Erythroblast (primary cell): ENCODE results near the gene SIDT2.

Experiments used
- GATA1 ChIP-seq: IDR thresholded peaks from 2 replicates; pipeline ENCODE4 v1.6.1; 2011; ENCODE audit warnings: low read depth, mild to moderate bottlenecking, control low read depth, low read length, moderate library complexity
- POLR2A ChIP-seq: IDR thresholded peaks from 2 replicates; pipeline ENCODE4 v1.6.1; 2011; ENCODE audit warnings: mild to moderate bottlenecking, low read length

DNA sequence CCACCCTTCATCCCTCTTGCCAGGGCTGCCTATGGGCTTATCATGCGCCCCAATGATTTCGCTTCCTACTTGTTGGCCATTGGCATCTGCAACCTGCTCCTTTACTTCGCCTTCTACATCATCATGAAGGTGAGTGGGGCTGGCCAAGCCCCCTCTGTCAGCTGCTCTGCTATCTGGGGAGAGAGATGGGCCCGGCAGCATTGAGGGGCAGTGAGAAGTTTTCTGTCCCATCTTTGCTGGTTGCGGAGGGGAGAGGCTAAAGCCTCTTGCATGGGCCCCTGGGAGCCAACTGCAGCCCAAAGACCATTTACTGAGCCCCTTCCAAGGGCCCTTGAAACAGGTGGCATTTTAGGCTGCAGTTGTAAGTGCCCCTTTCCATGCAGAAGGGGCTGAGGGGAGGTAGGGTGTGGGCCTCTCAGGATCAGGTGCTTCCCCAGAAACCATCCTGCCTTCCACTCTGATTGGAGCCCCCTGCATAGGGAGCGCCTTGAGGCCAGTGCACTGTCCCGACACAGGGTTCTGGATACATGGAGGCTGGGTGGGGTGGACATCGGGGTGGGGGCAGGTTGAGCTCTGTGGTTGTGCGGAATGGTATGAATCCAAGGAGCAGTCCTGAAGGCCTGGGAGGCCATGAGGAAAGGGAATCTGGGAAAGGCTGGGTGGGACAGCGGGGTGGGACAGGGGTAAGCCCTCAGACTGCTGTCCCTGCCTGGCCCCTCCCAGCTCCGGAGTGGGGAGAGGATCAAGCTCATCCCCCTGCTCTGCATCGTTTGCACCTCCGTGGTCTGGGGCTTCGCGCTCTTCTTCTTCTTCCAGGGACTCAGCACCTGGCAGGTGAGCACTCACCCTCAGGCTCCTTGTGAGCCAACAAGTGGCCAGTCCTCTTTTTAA is 14.8 kb downstream of the SIDT2 start:
- TF ChIP-seq POLR2A = no peak
- TF ChIP-seq GATA1 = no peak
